NT2/D1 (cell line): ENCODE results near the gene PRR30.

Source experiments
- YY1 ChIP-seq: IDR thresholded peaks from 2 replicates; pipeline ENCODE4 v1.6.1; 2011; ENCODE audit not compliant: insufficient read length, insufficient read depth
- ZNF274 ChIP-seq: IDR thresholded peaks from 2 replicates; pipeline ENCODE4 v1.6.1; 2011; ENCODE audit warnings: mild to moderate bottlenecking, low read depth, low read length

- TF ChIP-seq YY1 = no peak
- TF ChIP-seq ZNF274 = no peak
Measured at GRCh38 chr2:27126252-27126710, 12.9 kb downstream of the PRR30 start.
